IPS-11a (cell line): ENCODE measurements around the gene TCF4.

ENCODE experiments used
- H3K4me3 ChIP-seq: one replicate; pipeline ENCODE4 v1.5.1; 2013; ENCODE audit warnings: low read depth, low read length, control low read depth

Gene TCF4

GRCh38 chr18:55546851-55547704 is 40.9 kb downstream of the TCF4 start:
- no peak overlapping the region for H3K4me3 ChIP-seq

- H3K4me3 ChIP-seq = no peak overlapping the region
Observed at GRCh38 chr18:55544014-55544413, 44.0 kb downstream of the TCF4 start.

GRCh38 chr18:55543130-55543704 is 44.8 kb downstream of the TCF4 start:
- H3K4me3 ChIP-seq = no peak overlapping the region

GRCh38 chr18:55541571-55541970 is 46.4 kb downstream of the TCF4 start:
- no peak overlapping the region for H3K4me3 ChIP-seq

GRCh38 chr18:55539240-55539639 is 48.8 kb downstream of the TCF4 start:
- no peak overlapping the region for H3K4me3 ChIP-seq

GRCh38 chr18:55534996-55535395 is 53.0 kb downstream of the TCF4 start:
- H3K4me3 ChIP-seq = no peak overlapping the region

GRCh38 chr18:55534547-55534946 is 53.4 kb downstream of the TCF4 start:
- no peak overlapping the region for H3K4me3 ChIP-seq

- no peak overlapping the region for H3K4me3 ChIP-seq
Observed at GRCh38 chr18:55530166-55530565, 57.8 kb downstream of the TCF4 start.

- no peak overlapping the region for H3K4me3 ChIP-seq
Observed at GRCh38 chr18:55529581-55529980, 58.4 kb downstream of the TCF4 start.

- no peak overlapping the region for H3K4me3 ChIP-seq
Observed at GRCh38 chr18:55525845-55526244, 62.1 kb downstream of the TCF4 start.

GRCh38 chr18:55524353-55525073 is 63.5 kb downstream of the TCF4 start:
- no peak overlapping the region for H3K4me3 ChIP-seq

GRCh38 chr18:55523001-55523400 is 65.0 kb downstream of the TCF4 start:
- H3K4me3 ChIP-seq = no peak overlapping the region

- no peak overlapping the region for H3K4me3 ChIP-seq
Observed at GRCh38 chr18:55522011-55522410, 66.0 kb downstream of the TCF4 start.

GRCh38 chr18:55517055-55517454 is 70.9 kb downstream of the TCF4 start:
- no peak overlapping the region for H3K4me3 ChIP-seq

- H3K4me3 ChIP-seq = no peak overlapping the region
Observed at GRCh38 chr18:55515941-55516710, 71.9 kb downstream of the TCF4 start.

- H3K4me3 ChIP-seq = no peak overlapping the region
Observed at GRCh38 chr18:55515214-55515613, 72.8 kb downstream of the TCF4 start.

- no peak overlapping the region for H3K4me3 ChIP-seq
Observed at GRCh38 chr18:55513161-55513560, 74.8 kb downstream of the TCF4 start.

GRCh38 chr18:55511277-55511676 is 76.7 kb downstream of the TCF4 start:
- H3K4me3 ChIP-seq = no peak overlapping the region

- H3K4me3 ChIP-seq = no peak overlapping the region
Observed at GRCh38 chr18:55510809-55511208, 77.2 kb downstream of the TCF4 start.

- no peak overlapping the region for H3K4me3 ChIP-seq
Observed at GRCh38 chr18:55509631-55510324, 78.2 kb downstream of the TCF4 start.

GRCh38 chr18:55508651-55509050 is 79.3 kb downstream of the TCF4 start:
- no peak overlapping the region for H3K4me3 ChIP-seq
